OCI-LY7 (cell line): ENCODE results near the gene DYNLL1. TPM values are rescaled to one million over a fixed set of nuclear protein-coding genes. Genes with fewer than 3 reads are reported as not detected.
A peak's percentile ranks its signal among the peaks of the same experiment; 100 is the strongest.
"Not testable (repeated sequence)": the region's sequence is repeated elsewhere in the genome, so short reads cannot be mapped to it uniquely, and the experiment has no call there.

ENCODE experiments used
- BruUV-seq: library from RNA; stranded (reverse); fragments of 400-500 nt; replicated peaks from 2 replicates; lab custom pipeline; 2021; lab: Mats Ljungman, UMichigan
- CTCF ChIA-PET: fragments of 300-600 bp; sonication (Branson Sonifier 250); formaldehyde crosslinking; loops from one replicate; lab custom pipeline; 2022; ENCODE audit warnings: antibody characterized with exemption; ENCODE audit not compliant: unreplicated experiment; lab: Charles Lee
- POLR2A ChIA-PET: fragments of 300-600 bp; sonication (Branson Sonifier 250); formaldehyde crosslinking; loops from one replicate; lab custom pipeline; 2022; ENCODE audit warnings: antibody characterized with exemption; lab: Charles Lee
- DNase-seq: peaks from one replicate; pipeline ENCODE4 v3.0.0-alpha.2; 2015; ENCODE audit warnings: low spot score
- H2AFZ ChIP-seq: fragments of 200-600 bp; sonication (generic), shearing (Covaris generic); 2 replicates; pipeline ENCODE4 v1.6.1; 2014; ENCODE audit warnings: mild to moderate bottlenecking, antibody characterized with exemption, low read length, moderate library complexity
- H3K27ac ChIP-seq: fragments of 200-600 bp; sonication (generic); 2 replicates; pipeline ENCODE4 v1.5.1; 2014; ENCODE audit warnings: mixed run types, low read depth, mild to moderate bottlenecking, moderate library complexity, low read length, inconsistent platforms; ENCODE audit not compliant: poor library complexity, severe bottlenecking
- H3K36me3 ChIP-seq: fragments of 200-600 bp; sonication (generic); 2 replicates; pipeline ENCODE4 v1.6.1; 2014; ENCODE audit warnings: mild to moderate bottlenecking, antibody characterized with exemption, low read length, moderate library complexity, mixed read lengths; ENCODE audit not compliant: insufficient read depth
- H3K4me1 ChIP-seq: fragments of 200-600 bp; sonication (generic); 2 replicates; pipeline ENCODE4 v1.5.1; 2014; ENCODE audit warnings: mild to moderate bottlenecking, low read length; ENCODE audit not compliant: insufficient read depth, poor library complexity, severe bottlenecking
- H3K4me2 ChIP-seq: fragments of 200-600 bp; sonication (generic); 2 replicates; pipeline ENCODE4 v1.6.1; 2014; ENCODE audit warnings: mild to moderate bottlenecking, low read length
- H3K4me3 ChIP-seq: fragments of 200-600 bp; sonication (generic); 2 replicates; pipeline ENCODE4 v1.5.1; 2014; ENCODE audit warnings: mild to moderate bottlenecking, low read depth, low read length; ENCODE audit not compliant: poor library complexity, severe bottlenecking
- H3K79me2 ChIP-seq: fragments of 200-600 bp; sonication (generic); 2 replicates; pipeline ENCODE4 v1.6.1; 2016; ENCODE audit warnings: low read depth, mild to moderate bottlenecking, low read length, moderate library complexity, mixed read lengths; ENCODE audit not compliant: insufficient read depth
- H3K9me2 ChIP-seq: fragments of 200-600 bp; sonication (generic); 2 replicates; pipeline ENCODE4 v1.6.1; 2016; ENCODE audit warnings: mild to moderate bottlenecking, low read length, mixed read lengths; ENCODE audit not compliant: insufficient read depth
- H3K9me3 ChIP-seq: fragments of 200-600 bp; sonication (generic); 2 replicates; pipeline ENCODE4 v1.6.1; 2014; ENCODE audit warnings: mild to moderate bottlenecking, mixed run types, low read length, mixed read lengths
- H4K20me1 ChIP-seq: fragments of 200-600 bp; sonication (generic); 2 replicates; pipeline ENCODE4 v1.6.1; 2014; ENCODE audit warnings: mild to moderate bottlenecking, antibody characterized with exemption, low read length, moderate library complexity, mixed read lengths; ENCODE audit not compliant: insufficient read depth
- EZH2phosphoT487 ChIP-seq: fragments of 200-600 bp; sonication (generic); IDR thresholded peaks from 2 replicates; pipeline ENCODE4 v1.6.1; 2018; ENCODE audit warnings: low read depth, borderline replicate concordance, mild to moderate bottlenecking, mixed run types, antibody characterized with exemption, low read length, moderate library complexity, mixed read lengths
- intact Hi-C: fragments of 100-400 bp; cut with micrococcal nuclease; formaldehyde crosslinking; loops from one replicate; pipeline ENCODE4 v1.10.0; 2022; ENCODE audit not compliant: unreplicated experiment
- total RNA-seq, 2 experiments: library from RNA; depleted of rRNA in 1 of 2; stranded (reverse); fragments of >200 nt in 1 of 2; shearing (Covaris generic) in 1 of 2; gene quantifications; 2 replicates each; pipeline ENCODE4 v1.2.3, GENCODE V29; 2014 to 2022
- TF ChIP-seq, protein P1 (sequence below): fragments of 200-600 bp; sonication (generic); conservative IDR thresholded peaks from 2 replicates; pipeline ENCODE4 v1.5.1; 2014; ENCODE audit warnings: mild to moderate bottlenecking, antibody characterized with exemption, low read length, moderate library complexity, mixed read lengths

The DYNLL1 gene
- total RNA-seq, 2 experiments from 2014 or later = 321 to 400 TPM

DNA sequence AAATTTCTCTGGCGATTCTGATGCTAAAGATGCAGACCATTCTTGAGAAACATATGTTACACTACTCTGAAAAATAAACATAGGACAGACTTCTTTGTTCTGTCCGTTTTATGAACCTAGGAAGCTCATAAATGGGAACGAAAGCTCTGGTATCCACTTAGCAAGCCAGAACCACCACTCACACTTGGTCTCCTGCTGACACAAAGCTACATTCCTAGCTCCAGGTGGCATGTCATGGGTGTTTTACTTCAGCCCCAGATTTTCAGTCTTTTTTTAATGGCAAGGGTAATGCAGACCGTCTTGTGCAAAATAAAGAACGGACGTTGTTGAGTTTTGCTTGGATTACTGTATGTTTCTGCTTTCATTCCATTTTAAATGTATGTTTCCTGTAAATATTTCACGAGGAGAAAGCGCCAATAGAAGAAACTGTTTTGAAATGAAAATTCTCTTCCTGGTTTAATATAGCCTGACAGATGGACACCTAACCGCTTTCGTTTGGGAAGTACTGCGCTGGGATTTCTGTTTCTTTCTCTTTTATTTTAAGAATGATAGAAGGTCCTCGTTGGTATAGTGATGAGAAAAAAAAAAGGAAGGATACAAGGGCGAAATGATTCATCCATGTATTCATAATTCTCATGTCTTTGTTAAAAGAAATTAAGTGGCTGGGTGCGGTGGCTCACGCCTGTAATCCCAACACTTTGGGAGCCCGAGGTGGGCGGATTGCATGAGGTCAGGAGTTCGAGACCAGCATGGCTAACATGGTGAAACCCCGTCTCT, 33.9 kb downstream of the DYNLL1 start:
- H3K9me3 ChIP-seq = no peaks in the 10 kb centered on the region; the same call in 1 of the 2 replicates
- no peaks in the 10 kb centered on the region for H4K20me1 ChIP-seq
- no peaks in the 10 kb centered on the region for H3K36me3 ChIP-seq
- H3K4me3 ChIP-seq = peak overlapping the region; percentile 78
- peak overlapping the region; percentile 55 for H3K27ac ChIP-seq
- intact Hi-C loops = no loop called here
- H3K79me2 ChIP-seq = peaks cover 15% of the 10 kb centered on the region
- H2AFZ ChIP-seq = peak overlapping the region; percentile 94
- peak; percentile 21 for DNase-seq
- ChIA-PET POLR2A (interaction anchor here (0.6 to 1.7 kb wide), 4 partner anchors 14 to 80 kb away, joined by 3 to 4 read pairs (median 3); partner anchors contain the start of gene POP5), CTCF (no interaction called here)
- BruUV-seq = no TSS peak
- H3K4me2 ChIP-seq = peak overlapping the region; percentile 68
- TF ChIP-seq, protein P1, sequence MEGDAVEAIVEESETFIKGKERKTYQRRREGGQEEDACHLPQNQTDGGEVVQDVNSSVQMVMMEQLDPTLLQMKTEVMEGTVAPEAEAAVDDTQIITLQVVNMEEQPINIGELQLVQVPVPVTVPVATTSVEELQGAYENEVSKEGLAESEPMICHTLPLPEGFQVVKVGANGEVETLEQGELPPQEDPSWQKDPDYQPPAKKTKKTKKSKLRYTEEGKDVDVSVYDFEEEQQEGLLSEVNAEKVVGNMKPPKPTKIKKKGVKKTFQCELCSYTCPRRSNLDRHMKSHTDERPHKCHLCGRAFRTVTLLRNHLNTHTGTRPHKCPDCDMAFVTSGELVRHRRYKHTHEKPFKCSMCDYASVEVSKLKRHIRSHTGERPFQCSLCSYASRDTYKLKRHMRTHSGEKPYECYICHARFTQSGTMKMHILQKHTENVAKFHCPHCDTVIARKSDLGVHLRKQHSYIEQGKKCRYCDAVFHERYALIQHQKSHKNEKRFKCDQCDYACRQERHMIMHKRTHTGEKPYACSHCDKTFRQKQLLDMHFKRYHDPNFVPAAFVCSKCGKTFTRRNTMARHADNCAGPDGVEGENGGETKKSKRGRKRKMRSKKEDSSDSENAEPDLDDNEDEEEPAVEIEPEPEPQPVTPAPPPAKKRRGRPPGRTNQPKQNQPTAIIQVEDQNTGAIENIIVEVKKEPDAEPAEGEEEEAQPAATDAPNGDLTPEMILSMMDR = no peak
- no peak for TF ChIP-seq EZH2phosphoT487
- peaks cover 31% of the 10 kb centered on the region for H3K4me1 ChIP-seq
- H3K9me2 ChIP-seq = no peaks in the 10 kb centered on the region

DNA sequence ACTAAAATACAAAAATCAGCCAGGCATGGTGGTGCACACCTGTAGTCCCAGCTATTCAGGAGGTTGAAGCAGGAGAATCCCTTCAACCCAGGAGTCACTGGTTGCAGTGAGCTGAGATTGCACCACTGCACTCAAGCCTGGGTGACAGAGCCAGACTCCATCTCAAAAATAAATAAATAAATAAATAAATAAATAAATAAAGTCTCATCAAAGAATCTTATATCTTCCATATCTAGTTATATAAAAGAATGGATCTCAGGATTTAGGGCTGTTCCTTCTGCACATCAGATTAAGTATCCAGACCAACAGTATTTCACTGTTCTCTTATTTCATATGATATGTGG, 34.5 kb downstream of the DYNLL1 start:
- CTCF ChIA-PET, H3K36me3 ChIP-seq, H4K20me1 ChIP-seq, H3K27ac ChIP-seq, H3K9me2 ChIP-seq, H3K9me3 ChIP-seq, H3K4me3 ChIP-seq, BruUV-seq, DNase-seq, intact Hi-C loops: not testable (repeated sequence)
- H2AFZ ChIP-seq = peak overlapping the region; percentile 94; the same call in 1 of the 2 replicates
- H3K79me2 ChIP-seq = peaks cover 21% of the 10 kb centered on the region
- peak overlapping the region; percentile 68 for H3K4me2 ChIP-seq
- POLR2A ChIA-PET = interaction anchor here (0.9 kb wide), 1 partner anchor 14 kb away, joined by 3 read pairs; no protein-coding TSS in a partner anchor
- peaks cover 31% of the 10 kb centered on the region for H3K4me1 ChIP-seq

DNA sequence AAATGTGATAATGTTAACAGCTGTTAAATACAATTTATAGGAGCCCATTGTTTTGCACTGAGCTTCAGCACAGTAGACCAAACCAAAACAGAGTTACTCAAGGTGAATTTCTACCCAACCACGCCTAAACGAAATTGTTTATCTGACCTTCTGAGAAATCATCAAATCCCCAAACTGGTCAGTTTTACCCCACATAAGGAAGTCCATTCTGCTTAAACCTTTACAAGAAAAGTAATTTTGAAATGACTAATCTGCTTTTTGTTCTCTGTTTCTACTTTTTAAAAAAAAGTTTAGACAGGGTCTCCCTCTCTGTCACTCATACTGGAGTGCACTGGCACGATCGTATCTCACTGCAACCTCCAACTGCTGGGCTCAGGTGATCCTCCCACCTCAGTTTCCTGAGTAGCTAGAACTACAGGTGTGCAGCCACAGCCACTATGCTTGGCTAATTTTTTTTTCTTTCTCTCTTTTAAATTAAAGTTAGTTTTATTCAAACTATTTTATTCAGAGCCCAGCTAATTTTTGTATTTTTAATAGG, 36.9 kb downstream of the DYNLL1 start:
- Histone ChIP-seq H3K79me2 (peaks cover 45% of the 10 kb centered on the region), H4K20me1 (peaks cover 22% of the 10 kb centered on the region), H2AFZ (peak overlapping the region; percentile 78; the same call in 1 of the 2 replicates), H3K4me3 (no peak overlapping the region), H3K27ac (peak overlapping the region; percentile 14), H3K9me2 (no peaks in the 10 kb centered on the region), H3K36me3 (peaks cover 22% of the 10 kb centered on the region), H3K4me1 (peaks cover 53% of the 10 kb centered on the region), H3K4me2 (peak overlapping the region; percentile 18; the same call in 1 of the 2 replicates), H3K9me3 (no peaks in the 10 kb centered on the region; the same call in 1 of the 2 replicates)
- TF ChIP-seq, protein P1 = no peak
- no peak for TF ChIP-seq EZH2phosphoT487
- no TSS peak for BruUV-seq
- no peak for DNase-seq
- ChIA-PET POLR2A (interaction anchor here (0.6 to 1.0 kb wide), 2 partner anchors 57 to 181 kb away, joined by 3 to 4 read pairs; no protein-coding TSS in a partner anchor), CTCF (no interaction called here)
- intact Hi-C loops = no loop called here
